HCT116 (cell line): ENCODE data around the gene OR3A3. TPM values are rescaled to one million over a fixed set of nuclear protein-coding genes. Genes with fewer than 3 reads are reported as not detected.

ENCODE experiments used
- ATAC-seq: fragments of 200-7000 bp; cut with Tn5 transposase; 2 replicates; pipeline ENCODE4 v1.9.1; 2020; ENCODE audit warnings: mild to moderate bottlenecking, moderate library complexity
- BruUV-seq: library from RNA; stranded (reverse); fragments of 400-500 nt; replicated peaks from 2 replicates; lab custom pipeline; 2021; lab: Mats Ljungman, UMichigan
- CTCF ChIA-PET: fragments of 300-600 bp; sonication (Branson Sonifier 250); formaldehyde crosslinking; loops from one replicate; lab custom pipeline; 2021; ENCODE audit warnings: antibody characterized with exemption; lab: Charles Lee
- POLR2A ChIA-PET: fragments of 300-600, 350-600 bp; sonication (Branson Sonifier 250); formaldehyde crosslinking; loops from one replicate; lab custom pipeline; 2021; ENCODE audit warnings: antibody characterized with exemption; lab: Charles Lee
- RAD21 ChIA-PET, 2 experiments: fragments of 300-600 bp; sonication (Branson Sonifier 250); formaldehyde crosslinking; loops; one replicate each; lab custom pipeline; 2023; ENCODE audit warnings: low total read pairs in 2 of 2; ENCODE audit not compliant: uncharacterized antibody in 2 of 2, unreplicated experiment in 2 of 2, low non-redundant PET in 1 of 2; lab: Charles Lee
- DNase-seq: peaks from one replicate; pipeline ENCODE4 v3.0.0-alpha.2; 2010; ENCODE audit warnings: low read depth, low spot score
- H2AFZ ChIP-seq: fragments of 200-600 bp; shearing (Covaris generic), sonication (generic); 2 replicates; pipeline ENCODE4 v1.6.1; 2017; ENCODE audit warnings: low read depth, mixed run types, mixed read lengths, antibody characterized with exemption, low read length; ENCODE audit not compliant: poor library complexity, severe bottlenecking
- H3K27ac ChIP-seq: 2 replicates; pipeline ENCODE4 v1.5.1; 2012; ENCODE audit warnings: low read depth, low read length
- H3K27me3 ChIP-seq: fragments of 200-600 bp; sonication (generic); 2 replicates; pipeline ENCODE4 v1.6.1; 2016; ENCODE audit warnings: mixed run types, low read length, mixed read lengths; ENCODE audit not compliant: insufficient read depth
- H3K36me3 ChIP-seq, 2 experiments: fragments of 200-500 bp in 1 of 2; fragments of 200-600 bp in 1 of 2; sonication (Bioruptor generic) in 1 of 2; sonication (generic) in 1 of 2; 2 replicates each; pipeline versions ENCODE4 v1.5.1 to v1.6.1; 2014 to 2016; ENCODE audit warnings: low read length in 2 of 2, inconsistent platforms in 1 of 2, mixed read lengths in 1 of 2, mixed run types in 1 of 2; ENCODE audit not compliant: insufficient read depth in 2 of 2, control insufficient read depth in 1 of 2
- H3K4me1 ChIP-seq, 2 experiments: fragments of 200-600 bp in 1 of 2; sonication (generic) in 1 of 2; 2 replicates each; pipeline versions ENCODE4 v1.5.1 to v1.6.1; 2012 to 2017; ENCODE audit warnings: low read length in 2 of 2, inconsistent platforms in 1 of 2, mild to moderate bottlenecking in 1 of 2, mixed read lengths in 1 of 2, mixed run types in 1 of 2, moderate library complexity in 1 of 2; ENCODE audit not compliant: insufficient read depth in 2 of 2, control insufficient read depth in 1 of 2
- H3K4me2 ChIP-seq: fragments of 200-600 bp; sonication (generic); 2 replicates; pipeline ENCODE4 v1.6.1; 2017; ENCODE audit warnings: mixed run types, low read length, mixed read lengths
- H3K4me3 ChIP-seq, 2 experiments: fragments of 200-600 bp in 1 of 2; sonication (generic) in 1 of 2; replicated peaks in 1 of 2; 2 replicates each; pipeline ENCODE4 v1.5.1; 2011 to 2016; ENCODE audit warnings: low read length in 2 of 2, control low read depth in 1 of 2, low read depth in 1 of 2, mild to moderate bottlenecking in 1 of 2, mixed read lengths in 1 of 2, mixed run types in 1 of 2
- H3K79me2 ChIP-seq: fragments of 200-600 bp; sonication (generic); 2 replicates; pipeline ENCODE4 v1.6.1; 2017; ENCODE audit warnings: mild to moderate bottlenecking, mixed run types, low read length, moderate library complexity, mixed read lengths; ENCODE audit not compliant: insufficient read depth
- H3K9ac ChIP-seq: fragments of 200-600 bp; sonication (generic); 2 replicates; pipeline ENCODE4 v1.6.1; 2016; ENCODE audit warnings: low read length, mixed read lengths
- H3K9me2 ChIP-seq: fragments of 200-600 bp; sonication (generic), shearing (Covaris generic); 2 replicates; pipeline ENCODE4 v1.6.1; 2017; ENCODE audit warnings: mixed run types, mild to moderate bottlenecking, moderate library complexity; ENCODE audit not compliant: insufficient read depth
- H3K9me3 ChIP-seq, 2 experiments: fragments of 200-500 bp in 1 of 2; fragments of 200-600 bp in 1 of 2; sonication (Bioruptor generic) in 1 of 2; sonication (generic) in 1 of 2; 2 replicates each; pipeline ENCODE4 v1.6.1; 2014 to 2017; ENCODE audit warnings: low read length in 2 of 2, mixed read lengths in 2 of 2, inconsistent platforms in 1 of 2, low read depth in 1 of 2, mild to moderate bottlenecking in 1 of 2, mixed run types in 1 of 2, moderate library complexity in 1 of 2; ENCODE audit not compliant: control insufficient read depth in 1 of 2, insufficient read depth in 1 of 2
- H4K20me1 ChIP-seq: fragments of 200-600 bp; sonication (generic), shearing (Covaris generic); 2 replicates; pipeline ENCODE4 v1.6.1; 2017; ENCODE audit warnings: mixed run types, mild to moderate bottlenecking, moderate library complexity; ENCODE audit not compliant: insufficient read depth
- ATF3 ChIP-seq: IDR thresholded peaks from 2 replicates; pipeline ENCODE4 v1.6.1; 2012
- CBX3 ChIP-seq: IDR thresholded peaks from 2 replicates; pipeline ENCODE4 v1.6.1; 2012; ENCODE audit warnings: low read depth
- CEBPB ChIP-seq: IDR thresholded peaks from 2 replicates; pipeline ENCODE4 v1.6.1; 2012; ENCODE audit warnings: low read depth
- EGR1 ChIP-seq: IDR thresholded peaks from 2 replicates; pipeline ENCODE4 v1.6.1; 2012; ENCODE audit warnings: low read depth
- EZH2 ChIP-seq: fragments of 200-600 bp; sonication (generic); IDR thresholded peaks from 2 replicates; pipeline ENCODE4 v1.6.1; 2017; ENCODE audit warnings: antibody characterized with exemption, mixed run types
- EZH2phosphoT487 ChIP-seq: fragments of 200-600 bp; IDR thresholded peaks from 2 replicates; pipeline ENCODE4 v1.6.1; 2018; ENCODE audit warnings: antibody characterized with exemption, borderline replicate concordance
- FOSL1 ChIP-seq: IDR thresholded peaks from 2 replicates; pipeline ENCODE4 v1.6.1; 2012; ENCODE audit warnings: low read depth
- JUND ChIP-seq: IDR thresholded peaks from 2 replicates; pipeline ENCODE4 v1.6.1; 2012
- MAX ChIP-seq: IDR thresholded peaks from 2 replicates; pipeline ENCODE4 v1.6.1; 2012
- POLR2AphosphoS5 ChIP-seq: IDR thresholded peaks from 2 replicates; pipeline ENCODE4 v1.6.1; 2011; ENCODE audit warnings: mild to moderate bottlenecking, low read depth, low read length, moderate library complexity
- RAD21 ChIP-seq: IDR thresholded peaks from 2 replicates; pipeline ENCODE4 v1.6.1; 2012; ENCODE audit warnings: low read depth, mild to moderate bottlenecking
- SIN3A ChIP-seq: IDR thresholded peaks from 2 replicates; pipeline ENCODE4 v1.6.1; 2012; ENCODE audit warnings: low read depth
- SP1 ChIP-seq: IDR thresholded peaks from 2 replicates; pipeline ENCODE4 v1.6.1; 2012; ENCODE audit warnings: low read depth
- SRF ChIP-seq: IDR thresholded peaks from 2 replicates; pipeline ENCODE4 v1.6.1; 2012; ENCODE audit warnings: low read depth
- TCF7L2 ChIP-seq: IDR thresholded peaks from 2 replicates; pipeline ENCODE4 v1.7.0; 2011; ENCODE audit warnings: borderline replicate concordance, inconsistent platforms; ENCODE audit not compliant: insufficient read depth, insufficient read length; ENCODE audit errors: extremely low read depth
- ZBTB33 ChIP-seq: IDR thresholded peaks from 2 replicates; pipeline ENCODE4 v1.6.1; 2011; ENCODE audit warnings: mild to moderate bottlenecking, low read length, moderate library complexity; ENCODE audit not compliant: insufficient replicate concordance; ENCODE audit errors: extremely low read depth
- ZFX ChIP-seq: fragments of 450-650 bp; IDR thresholded peaks from 2 replicates; pipeline ENCODE4 v1.6.1; 2017
- ZNF274 ChIP-seq: fragments of 200-500 bp; sonication (Bioruptor generic); IDR thresholded peaks from 2 replicates; pipeline ENCODE4 v1.6.1; 2014; ENCODE audit warnings: mild to moderate bottlenecking, low read depth, low read length, inconsistent platforms
- intact Hi-C: fragments of 100-400 bp; cut with micrococcal nuclease; formaldehyde crosslinking; loops from 2 replicates; pipeline ENCODE4 v1.10.0; 2022
- total RNA-seq: library from RNA; stranded (reverse); gene quantifications from one replicate; pipeline ENCODE4 v1.2.1, GENCODE V29; 2021; ENCODE audit not compliant: unreplicated experiment

Gene OR3A3
- total RNA-seq, 1 experiment from 2014 or later: not detected

- no peaks in the 10 kb centered on the region for H3K36me3 ChIP-seq
- no peaks in the 10 kb centered on the region for H3K79me2 ChIP-seq
- CTCF ChIA-PET: no interaction called here
- H3K27me3 ChIP-seq: no peaks in the 10 kb centered on the region
- no peak for ATAC-seq
- H3K4me2 ChIP-seq: no peak overlapping the region
- no peaks in the 10 kb centered on the region for H3K9me3 ChIP-seq
- POLR2A ChIA-PET: no interaction called here
- H2AFZ ChIP-seq: no peak overlapping the region
- H3K9me2 ChIP-seq: no peaks in the 10 kb centered on the region
- H3K9ac ChIP-seq: no peak overlapping the region
- H3K4me3 ChIP-seq: no peak overlapping the region
- H3K27ac ChIP-seq: no peak overlapping the region
- DNase-seq: no peak
- H4K20me1 ChIP-seq: no peaks in the 10 kb centered on the region
- TF ChIP-seq TCF7L2 (no peak), SIN3A (no peak), RAD21 (no peak), EZH2 (no peak), CBX3 (no peak), SRF (no peak), SP1 (no peak), JUND (no peak), EZH2phosphoT487 (no peak), EGR1 (no peak), ZBTB33 (no peak), MAX (no peak), ZNF274 (no peak), ZFX (no peak), CEBPB (no peak), POLR2AphosphoS5 (no peak), FOSL1 (no peak), ATF3 (no peak)
- TF ChIP-seq, all 23 proteins: peak for 0
- RAD21 ChIA-PET: no interaction called here
- H3K4me1 ChIP-seq: no peaks in the 10 kb centered on the region
- BruUV-seq: no TSS peak
- intact Hi-C loops: no loop called here
Measured at GRCh38 chr17:3469529-3469928, 58.4 kb downstream of the OR3A3 start.
